GM21723 (cell line): ENCODE data around the gene NR3C2.

ENCODE experiments used
- ATAC-seq: cut with Tn5 transposase; IDR thresholded peaks from one replicate; pipeline ENCODE4 v1.9.1; 2021; ENCODE audit warnings: mild to moderate bottlenecking, moderate library complexity; ENCODE audit not compliant: unreplicated experiment

The NR3C2 gene

GRCh38 chr4:148266921-148267320 lies 175.3 kb downstream of the NR3C2 start:
- no peak for ATAC-seq

- no peak for ATAC-seq
Measured at GRCh38 chr4:148266240-148266639, 176.0 kb downstream of the NR3C2 start.

DNA sequence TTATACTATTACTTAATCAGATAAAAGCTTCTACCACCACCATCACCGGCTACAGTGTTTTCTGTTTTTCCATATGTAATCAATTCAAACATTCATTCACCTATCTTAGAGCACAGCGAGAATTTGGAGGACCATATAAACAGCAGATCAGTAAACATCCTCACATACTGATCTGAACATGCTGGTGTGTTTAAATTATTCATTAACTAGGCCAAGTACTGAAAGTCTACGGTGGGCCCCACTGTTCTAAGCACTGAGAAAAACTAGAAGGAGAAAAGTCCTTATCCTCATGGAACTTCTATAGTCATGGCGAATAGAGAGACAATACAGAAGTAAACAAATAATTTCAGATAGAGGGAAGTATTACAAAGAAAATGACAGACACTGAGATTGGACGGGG lies 176.6 kb downstream of the NR3C2 start:
- ATAC-seq, result no peak

- ATAC-seq, result no peak
Measured at GRCh38 chr4:148263802-148264201, 178.4 kb downstream of the NR3C2 start.

DNA sequence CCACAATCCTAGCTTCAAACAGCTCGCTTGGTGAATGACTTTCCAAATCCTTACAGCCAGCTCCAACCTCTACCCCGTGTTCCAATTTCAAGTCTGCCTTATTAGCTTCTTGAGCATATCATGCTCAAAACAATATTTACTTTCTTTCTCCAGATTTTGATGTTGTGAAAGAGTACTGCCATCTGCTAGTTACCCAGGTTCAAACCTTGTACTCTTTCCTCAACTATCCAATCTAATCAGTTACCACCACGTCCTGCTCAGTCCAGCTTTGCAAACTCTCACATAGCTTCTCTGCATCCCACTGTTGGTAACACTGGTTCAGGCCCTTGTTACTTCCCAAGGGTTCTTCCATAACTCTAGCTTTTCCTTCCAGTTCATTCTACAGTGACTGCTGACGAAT lies 179.1 kb downstream of the NR3C2 start:
- no peak for ATAC-seq

- no peak for ATAC-seq
Measured at GRCh38 chr4:148261848-148262247, 180.4 kb downstream of the NR3C2 start.

- no peak for ATAC-seq
Measured at GRCh38 chr4:148259841-148260240, 182.4 kb downstream of the NR3C2 start.

DNA sequence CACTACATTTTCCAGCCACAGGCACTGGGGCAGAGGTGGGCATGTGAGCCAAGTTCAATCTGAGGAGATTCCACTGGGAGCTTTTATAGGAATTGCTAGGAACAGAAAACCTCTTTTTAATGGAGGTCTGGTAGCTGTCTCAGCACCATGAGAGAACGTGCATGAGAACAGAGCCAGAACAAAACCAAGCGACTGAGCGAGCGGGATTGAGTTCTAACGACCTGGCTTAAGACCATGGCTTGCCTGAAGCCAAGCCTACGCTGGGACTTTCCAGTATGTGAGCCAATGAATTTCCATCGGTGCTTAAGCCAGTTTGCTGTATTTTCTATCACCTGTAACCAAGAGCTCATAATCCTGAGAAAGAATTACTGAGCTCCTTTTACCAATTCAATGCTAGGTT lies 183.7 kb downstream of the NR3C2 start:
- ATAC-seq, result no peak

DNA sequence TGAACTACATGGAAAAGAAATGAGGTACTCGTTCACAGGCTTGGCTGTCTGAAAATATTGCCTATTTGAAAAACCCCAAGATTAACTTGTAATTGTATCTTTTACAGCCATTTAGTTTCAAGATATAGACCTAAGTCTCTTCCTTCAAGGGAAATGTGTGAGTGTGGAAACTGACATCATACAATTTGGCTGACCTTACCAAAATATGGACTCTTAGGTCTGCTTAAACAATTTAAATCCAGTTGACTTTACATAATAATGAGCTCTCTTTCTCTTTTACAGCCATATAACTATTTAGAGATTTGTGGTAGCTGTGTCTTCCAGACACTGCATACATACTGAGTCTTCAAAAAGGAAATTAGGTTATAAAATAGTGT lies 186.9 kb downstream of the NR3C2 start:
- ATAC-seq, result no peak

DNA sequence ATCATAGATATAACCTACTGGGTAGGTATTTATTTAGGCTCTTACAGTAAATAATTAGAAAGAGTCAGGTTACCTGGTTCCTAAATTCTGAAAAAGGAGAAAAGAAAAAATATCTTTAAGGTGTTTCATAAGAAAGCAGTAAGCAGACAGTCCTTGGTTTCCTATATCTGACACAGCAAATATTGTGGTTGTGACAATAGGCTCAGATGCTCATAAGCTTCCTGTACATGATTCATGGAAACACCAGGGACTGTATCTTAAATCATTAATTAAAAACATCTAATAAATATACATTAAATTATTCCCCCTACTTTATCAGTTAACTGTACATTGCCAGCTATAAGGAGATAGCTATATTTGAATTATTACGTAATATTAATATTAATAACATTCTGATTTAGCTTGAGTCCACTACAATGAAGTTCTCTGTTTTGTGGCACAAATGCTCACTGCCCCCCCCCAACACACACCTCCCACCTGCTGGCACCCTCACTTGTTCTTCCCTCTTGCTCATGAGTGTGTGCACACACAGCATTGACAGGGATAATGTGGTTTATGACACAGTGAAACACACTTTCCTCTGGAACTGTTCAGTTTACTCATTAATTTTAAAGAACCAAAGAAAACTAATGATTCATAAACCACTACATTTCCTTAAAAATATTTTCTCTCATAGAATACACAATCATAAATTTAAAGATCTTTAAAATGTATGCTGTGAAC lies 187.4 kb downstream of the NR3C2 start:
- no peak for ATAC-seq

GRCh38 chr4:148253768-148254167 lies 188.4 kb downstream of the NR3C2 start:
- no peak for ATAC-seq

- no peak for ATAC-seq
Measured at GRCh38 chr4:148248824-148249223, 193.4 kb downstream of the NR3C2 start.

GRCh38 chr4:148245015-148245414 lies 197.2 kb downstream of the NR3C2 start:
- ATAC-seq, result no peak

DNA sequence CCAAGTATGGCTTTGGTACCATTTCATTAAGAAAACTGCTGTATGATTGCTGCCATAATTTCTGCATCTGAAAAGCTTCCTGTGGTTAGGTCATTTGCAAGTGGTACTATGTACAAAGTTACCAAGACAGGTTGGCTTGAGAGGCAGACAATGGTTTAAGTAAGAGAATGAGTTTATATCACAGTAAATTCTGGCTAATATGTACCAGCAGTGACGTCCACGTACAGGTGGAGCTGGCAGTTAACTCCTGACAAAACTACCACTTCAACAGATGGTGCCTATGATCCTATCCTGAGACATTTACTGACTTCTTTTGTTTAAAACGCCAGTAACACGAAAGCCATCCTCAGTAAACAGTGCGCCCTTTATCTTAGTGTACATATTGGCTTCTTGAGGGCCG lies 198.4 kb downstream of the NR3C2 start:
- ATAC-seq, result no peak

GRCh38 chr4:148240241-148240640 lies 202.0 kb downstream of the NR3C2 start:
- ATAC-seq, result no peak

GRCh38 chr4:148239494-148239985 lies 202.7 kb downstream of the NR3C2 start:
- no peak for ATAC-seq

DNA sequence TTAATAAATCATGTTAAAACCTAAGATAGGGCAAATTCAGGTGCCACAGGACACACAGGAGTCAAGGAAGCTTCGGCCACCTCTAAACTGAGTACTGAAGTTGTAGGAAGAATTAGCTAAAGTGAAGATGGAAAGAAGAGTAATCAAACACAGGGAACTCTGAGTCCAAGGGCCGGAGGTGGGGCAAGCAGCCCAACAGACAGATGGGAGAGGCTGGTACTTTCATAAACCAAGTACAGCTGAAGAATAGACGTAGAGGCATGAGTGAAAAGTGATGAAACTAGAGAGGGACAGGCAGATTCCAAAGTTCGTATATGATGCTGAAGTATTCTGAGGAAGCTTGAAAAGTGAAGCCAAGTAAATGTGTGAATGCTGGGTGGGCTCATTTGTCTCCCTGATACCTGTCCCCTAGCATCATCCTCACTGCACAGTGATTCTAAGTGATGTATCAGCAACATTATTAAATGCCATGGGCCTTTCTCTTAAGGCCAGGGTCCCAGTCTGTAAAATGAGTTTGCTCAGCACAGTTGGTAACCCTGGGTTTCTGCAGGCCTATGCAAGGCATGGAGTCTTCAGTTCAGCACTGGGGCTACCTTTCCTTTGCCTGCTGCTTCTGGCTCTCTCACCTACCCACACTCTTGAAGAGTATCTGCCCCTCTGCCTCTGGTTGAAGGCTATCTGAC lies 203.3 kb downstream of the NR3C2 start:
- ATAC-seq, result no peak

- no peak for ATAC-seq
Measured at GRCh38 chr4:148238086-148238485, 204.1 kb downstream of the NR3C2 start.

DNA sequence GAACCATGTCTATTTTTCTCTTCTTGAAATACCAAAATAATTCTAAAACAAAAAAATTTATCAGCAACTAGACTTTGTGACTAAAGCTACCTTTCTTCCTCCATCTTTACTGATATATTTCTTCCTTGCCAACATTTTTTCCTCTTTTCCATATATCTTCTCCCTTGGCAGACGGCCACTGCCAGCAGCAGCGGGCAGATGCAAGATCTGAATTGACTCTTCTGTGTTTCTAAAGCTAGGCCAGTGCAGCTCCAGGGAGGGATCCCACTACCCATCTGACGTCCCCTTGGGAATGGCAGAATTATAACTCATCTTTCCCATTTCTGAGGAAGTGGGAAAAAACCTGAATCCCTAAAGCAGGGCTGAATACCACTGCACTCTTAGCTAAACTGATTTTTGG lies 206.4 kb downstream of the NR3C2 start:
- ATAC-seq, result no peak

DNA sequence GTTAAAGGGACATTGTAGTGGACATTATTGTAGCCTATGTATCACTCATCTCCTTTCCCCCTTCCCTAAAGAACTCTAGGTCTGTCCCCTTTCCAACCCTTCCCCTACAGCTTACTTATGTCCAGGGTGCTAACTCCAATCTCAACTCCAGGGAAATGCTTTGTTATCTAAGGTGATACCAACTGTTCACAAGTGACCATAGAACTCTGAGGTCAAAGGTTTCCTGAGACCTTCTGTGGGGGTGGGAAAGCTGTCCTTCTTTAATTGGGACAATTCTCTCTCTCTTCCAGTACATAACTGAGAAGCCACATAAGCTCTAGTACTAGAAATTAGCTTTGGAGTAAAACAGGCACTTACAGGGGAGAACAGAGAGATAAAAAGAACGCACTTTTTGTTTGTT lies 212.4 kb downstream of the NR3C2 start:
- ATAC-seq, result no peak

DNA sequence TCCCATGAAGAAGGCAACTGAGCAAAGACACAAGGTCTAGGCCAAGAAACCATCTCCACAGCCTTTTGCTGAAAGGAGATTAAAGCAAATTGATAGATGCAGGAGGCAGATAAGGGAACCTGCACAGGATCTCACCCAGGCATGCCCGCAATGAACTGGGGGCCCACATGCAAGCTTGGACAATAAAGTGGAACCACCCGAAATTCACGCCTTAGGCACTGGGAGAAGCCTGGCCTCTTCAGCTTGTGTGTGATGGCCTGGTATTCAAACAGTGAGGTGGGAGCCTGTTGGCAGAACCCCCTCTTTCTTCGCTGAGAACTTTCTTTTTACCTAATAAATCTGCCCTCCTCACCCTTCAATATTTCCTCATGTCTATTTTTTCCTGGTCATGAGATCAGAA lies 213.2 kb downstream of the NR3C2 start:
- ATAC-seq, result no peak

GRCh38 chr4:148227147-148227546 lies 215.1 kb downstream of the NR3C2 start:
- no peak for ATAC-seq

GRCh38 chr4:148226341-148226740 lies 215.9 kb downstream of the NR3C2 start:
- ATAC-seq, result no peak
